AG20443 (cell line): Measurements from ENCODE around the gene SLC9A5.

ENCODE experiments used
- DNase-seq: peaks from one replicate; pipeline ENCODE4 v3.0.0; 2012; ENCODE audit warnings: low spot score, mixed read lengths

SLC9A5 gene

DNA sequence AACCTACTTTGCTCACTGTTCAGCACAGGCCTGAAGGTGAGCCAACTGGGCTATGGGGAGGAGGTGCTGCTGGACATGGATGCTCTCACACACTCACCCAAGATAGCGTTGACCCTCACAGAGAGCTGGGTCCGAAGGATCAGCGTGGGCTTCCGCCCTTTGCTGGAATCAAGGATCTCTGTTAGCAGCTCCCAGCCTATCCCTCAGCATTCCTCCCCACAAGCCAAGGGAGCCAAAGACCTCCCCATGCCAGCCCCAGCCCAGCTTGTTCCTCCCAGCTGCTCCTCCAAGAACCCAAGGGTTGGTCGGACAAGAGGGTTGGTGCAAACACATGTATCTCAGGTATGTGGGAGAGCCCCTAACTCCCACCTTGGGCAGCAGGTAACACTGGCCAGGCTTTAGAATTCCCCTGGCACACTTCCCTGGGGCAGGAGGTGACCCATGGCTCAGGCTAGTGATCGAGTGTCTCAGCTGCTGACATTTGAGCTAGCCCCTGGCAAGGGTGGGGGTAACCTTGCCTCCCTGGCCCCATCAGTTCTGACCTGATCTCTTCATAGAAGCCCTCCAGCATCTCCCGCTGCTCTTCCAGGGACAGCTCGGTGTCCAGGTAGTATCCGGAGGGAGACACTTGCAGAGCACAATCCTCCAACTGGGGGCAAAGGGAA, 9.8 kb upstream of the SLC9A5 start:
- DNase-seq: no peak

DNA sequence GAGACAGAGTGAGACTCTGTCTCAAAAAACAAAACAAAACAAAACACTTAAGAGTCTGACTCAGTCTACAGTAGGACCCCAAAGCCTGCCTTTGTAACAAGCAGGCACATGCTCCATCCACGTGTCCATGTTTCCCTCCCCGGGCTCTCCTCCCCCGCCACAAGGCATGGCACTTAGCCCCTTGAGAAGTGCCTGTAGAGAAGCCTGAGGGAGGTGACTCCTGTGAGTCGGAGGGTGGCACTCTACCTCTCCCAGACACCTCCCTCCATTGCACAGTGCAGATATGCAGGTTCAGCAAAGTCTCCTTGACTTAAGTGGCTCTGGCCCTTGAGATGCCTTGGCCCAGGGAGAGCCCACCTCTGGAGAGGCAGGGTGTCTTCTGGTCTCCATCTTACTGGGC, 8.3 kb upstream of the SLC9A5 start:
- peak; percentile 24 for DNase-seq

DNA sequence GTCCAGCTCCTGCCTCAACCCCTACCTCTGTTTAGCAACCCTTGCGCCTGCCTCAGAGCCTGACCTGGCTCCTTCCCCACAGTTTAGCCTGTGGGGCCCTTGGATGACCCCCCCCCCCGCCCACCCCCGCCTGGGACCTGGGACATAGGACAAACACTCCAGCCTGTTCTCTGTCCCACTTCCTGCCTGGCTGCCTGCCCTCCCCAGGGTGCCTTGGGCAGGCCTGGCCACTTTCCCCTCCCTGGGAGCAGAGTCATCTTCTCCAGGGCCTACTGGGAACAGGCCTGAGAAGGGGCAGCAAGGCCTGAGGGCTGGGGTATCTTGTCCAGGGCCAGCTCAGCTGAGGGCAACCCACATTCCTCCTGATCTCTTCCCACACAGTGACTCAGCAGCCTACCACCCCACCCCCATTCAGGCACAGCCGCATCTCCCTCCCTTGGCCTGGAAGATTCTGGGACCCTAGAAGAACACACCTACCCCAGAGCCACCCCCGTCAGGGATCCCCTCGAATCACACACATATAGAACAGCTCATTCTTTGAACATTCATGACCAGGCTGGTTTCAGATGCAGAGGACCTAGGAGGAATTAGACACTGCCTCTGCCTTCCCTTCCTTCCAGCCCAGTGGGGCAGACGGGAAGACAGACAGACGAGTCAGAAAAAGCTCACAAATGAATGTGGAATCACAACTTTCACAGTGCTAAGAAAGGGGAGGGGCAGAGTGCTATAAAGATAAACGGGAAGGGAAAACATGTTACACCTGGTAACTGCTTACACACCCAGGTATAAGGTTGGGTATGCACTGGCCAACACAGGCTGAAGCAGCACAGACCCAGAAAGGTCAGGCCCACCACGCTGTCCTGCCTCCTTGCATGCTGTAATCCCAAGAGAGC, 7.5 kb upstream of the SLC9A5 start:
- DNase-seq: peak; percentile 87

DNA sequence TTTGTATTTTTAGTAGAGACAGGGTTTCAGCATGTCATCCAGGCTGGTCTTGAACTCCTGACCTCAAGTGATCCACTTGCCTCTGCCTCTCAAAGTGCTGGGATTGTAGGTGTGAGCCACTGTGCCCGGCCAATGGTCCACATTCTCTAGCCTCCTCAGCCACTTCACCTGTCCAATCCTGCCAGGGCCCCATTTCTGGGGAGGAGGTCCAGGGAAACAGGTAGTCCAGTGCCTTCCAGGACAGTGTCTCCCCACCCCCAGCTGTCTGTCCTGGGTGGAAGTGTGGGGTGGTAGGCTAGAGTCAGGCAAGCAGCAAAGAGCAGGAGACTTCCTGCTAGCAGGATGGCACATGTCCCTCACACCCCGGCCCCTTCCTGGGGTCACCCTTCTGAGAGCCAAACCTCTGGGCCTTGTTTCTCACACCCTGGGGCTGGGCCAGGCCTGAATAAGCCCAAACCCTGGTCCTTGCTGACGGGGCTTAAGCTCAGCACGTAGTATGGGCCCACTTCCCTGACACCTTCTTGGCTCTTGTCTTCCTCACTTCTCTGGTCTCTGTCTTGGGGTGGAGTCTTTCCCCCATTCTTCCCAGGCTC, 6.5 kb upstream of the SLC9A5 start:
- DNase-seq: no peak

DNA sequence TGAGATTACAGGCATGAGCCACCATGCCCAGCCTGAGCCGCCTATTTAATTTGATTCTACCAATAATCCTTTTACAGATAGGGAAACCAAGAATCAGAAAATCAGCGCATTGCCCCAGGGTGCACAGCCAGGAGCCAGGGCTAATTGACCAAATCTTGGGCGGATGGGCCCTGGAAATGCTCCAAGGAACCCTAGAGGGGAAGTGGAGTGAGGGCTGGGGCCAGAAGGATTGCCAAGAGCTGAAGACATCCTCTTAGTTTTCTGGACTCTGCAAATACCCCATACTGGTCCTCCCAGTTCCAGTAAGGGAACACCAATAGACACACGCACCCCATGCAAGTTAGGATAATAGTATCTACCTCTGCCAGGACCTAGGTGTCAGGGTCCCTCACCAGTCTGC, 5.3 kb upstream of the SLC9A5 start:
- no peak for DNase-seq

DNA sequence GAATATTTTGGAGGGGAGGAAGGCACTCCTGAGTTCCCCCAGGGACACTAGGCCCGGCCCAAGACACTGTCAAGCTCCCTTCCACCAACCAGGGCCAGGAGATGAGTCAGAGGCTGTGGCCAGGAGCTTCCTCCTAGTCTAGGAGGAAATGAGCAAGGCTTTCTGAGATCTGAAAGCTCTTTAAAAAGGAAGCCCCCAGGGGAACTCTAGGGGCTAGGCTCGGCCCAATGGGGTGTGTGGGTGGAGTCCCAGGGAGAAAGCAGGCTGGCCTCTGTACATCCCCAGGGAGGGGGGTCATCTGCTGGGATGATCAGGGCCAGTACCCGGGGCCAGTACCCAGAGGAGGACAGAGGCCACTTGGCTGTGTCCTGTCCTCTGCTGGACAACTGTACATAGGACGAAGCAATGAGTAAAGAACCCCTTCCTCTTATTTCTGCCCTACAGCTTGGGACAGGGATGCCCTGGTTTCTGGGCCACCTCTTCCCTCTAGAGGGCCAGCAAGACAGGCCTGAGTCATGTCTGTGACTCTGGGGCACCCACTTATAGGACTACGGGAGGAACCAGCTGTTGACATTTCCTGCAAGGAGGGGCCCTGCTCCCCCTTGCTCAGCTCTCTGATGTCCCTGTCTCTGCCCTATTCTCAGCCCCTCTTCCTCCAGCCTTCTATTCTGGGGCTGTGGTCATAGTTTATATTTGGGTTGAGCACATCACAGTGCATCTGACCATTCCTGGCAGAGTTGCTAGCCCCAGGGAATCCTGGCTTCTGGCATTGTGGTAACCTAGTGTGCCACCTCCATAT, 4.2 kb upstream of the SLC9A5 start:
- peak; percentile 80 for DNase-seq

DNA sequence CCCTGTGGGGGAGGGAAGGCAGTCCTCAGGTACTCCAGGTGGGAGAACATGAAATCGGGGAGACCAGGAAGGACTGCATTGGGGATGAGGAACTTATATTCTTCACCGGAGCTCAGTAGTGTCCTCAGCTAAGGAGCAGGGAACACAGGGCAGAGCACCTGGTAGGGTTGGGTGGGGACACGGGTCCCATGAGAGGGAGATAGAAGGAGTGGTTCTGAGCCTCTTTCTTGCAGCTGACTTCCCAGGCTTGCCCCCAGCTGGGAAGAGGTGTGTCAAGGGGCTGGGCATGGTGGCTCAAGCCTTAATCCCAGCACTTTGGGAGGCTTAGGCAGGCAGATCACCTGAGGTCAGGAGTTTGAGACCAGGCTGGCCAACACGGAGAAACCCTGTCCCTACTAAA, 3.6 kb upstream of the SLC9A5 start:
- no peak for DNase-seq

DNA sequence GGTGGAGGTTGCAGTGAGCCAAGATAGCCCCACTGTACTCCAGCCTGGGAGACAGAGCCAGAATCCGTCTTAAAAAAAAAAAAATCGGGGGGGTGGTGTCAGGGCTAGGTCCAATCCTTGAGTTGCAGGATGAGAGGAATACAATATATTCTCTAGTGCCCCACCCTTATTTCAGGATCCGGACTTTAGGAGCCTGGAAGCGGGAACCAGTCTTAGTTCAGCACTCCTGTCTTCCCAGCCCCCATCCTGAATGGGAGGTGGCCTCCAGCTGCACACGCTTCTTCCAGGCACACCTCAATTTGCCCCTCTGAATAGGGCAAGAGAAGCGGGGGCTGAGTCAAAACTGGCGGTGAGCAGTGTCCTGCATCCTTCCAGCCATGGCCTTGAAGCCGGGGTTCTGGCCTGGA, 3.1 kb upstream of the SLC9A5 start:
- no peak for DNase-seq

DNA sequence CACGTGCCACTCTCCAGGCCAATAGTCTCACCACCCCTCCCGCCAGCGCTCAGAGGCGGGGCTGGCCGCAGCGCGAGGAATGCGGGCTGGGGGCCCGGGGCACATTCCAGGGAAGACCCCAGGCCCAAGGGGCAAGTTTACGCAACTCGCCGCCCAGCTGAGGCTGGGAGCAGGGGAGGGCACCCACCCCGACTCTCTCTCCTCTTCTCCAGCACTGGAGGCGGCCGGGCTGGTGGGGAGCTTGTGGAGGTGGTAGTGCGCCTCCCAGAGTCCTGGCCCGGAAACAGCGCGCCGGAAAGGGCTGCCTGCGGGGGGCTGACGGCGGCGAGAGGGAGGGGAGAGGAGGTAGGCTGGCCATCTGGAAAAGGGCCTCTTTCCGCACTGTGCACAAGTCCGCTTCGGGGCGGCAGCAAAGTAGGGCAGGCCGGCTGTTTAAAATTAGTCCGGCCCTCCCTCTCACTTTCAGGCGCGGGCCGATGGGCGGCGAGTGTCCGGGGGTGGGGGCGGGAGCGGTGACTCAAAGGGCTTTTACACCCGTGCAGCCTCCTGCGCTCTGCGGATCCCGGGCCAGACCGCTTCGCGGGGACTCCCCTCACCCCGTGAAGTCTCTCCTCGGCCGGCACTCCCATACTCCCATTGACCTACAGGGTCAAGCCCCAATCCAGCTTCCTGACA, 2.6 kb upstream of the SLC9A5 start:
- peak; percentile 72 for DNase-seq

DNA sequence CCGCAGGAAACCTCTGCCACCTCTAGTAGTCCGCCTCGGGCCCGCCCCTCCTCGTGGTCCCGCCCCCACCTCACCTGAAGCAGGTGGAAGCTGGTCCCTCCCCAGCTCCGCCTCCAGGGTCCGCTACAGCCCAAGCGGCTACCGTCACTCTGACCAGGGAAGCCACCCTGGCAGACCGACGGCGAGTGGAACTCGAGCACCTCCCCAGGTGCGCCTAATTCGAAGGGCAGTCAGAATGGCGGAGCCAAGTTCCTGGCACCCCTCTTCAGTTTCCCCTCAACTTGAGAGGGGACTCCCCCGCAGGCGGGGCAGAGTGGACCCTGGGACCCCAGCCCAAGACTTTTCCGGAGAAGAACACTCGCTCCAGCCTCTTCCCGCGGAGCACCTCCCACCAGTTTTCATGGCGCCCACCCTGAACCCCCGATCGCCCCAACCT, 2.0 kb upstream of the SLC9A5 start:
- DNase-seq: no peak

DNA sequence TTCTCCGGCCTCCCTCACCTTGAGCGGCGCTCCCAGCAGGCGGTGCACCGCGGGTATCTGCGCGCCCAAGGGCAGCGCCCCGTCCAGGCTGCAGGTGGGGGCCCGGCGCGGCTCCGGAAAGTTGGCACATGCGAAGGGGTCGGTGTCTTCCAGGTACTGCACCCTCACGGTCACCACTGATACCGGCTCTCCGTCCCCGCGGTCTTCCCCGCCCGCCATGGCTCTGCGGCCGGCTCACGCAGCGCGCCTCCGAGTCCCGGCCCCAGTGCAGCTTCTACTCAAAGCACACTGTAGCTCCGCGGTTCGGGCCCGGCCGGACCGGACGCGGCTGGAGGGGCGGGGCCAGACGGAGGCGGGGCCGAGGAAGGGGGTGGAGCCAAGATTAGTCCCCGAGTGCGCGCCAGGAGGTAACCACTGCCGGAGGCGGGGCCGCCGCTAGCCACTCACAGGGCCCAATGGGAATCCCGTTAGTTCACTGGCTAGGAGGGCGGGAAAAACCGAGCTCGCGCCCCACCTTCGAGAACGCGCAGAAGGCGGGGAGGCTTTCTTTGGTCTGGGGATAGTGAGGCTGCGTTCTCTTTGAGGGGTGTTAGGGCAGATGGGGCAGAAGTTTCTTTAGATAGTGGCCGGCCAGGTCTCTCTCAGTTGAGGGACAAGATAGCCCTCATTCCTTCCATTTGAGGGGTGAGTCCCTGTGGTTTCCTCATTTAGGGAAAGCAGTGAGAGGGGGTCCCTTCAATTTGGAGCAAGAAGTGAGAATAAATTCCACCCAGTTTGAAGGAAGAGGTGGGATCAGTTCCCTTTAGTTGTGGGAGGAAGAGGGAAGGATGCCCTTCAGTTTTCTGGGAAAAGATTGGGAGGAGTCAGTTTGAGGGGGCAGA, 1.3 kb upstream of the SLC9A5 start, which contains the start of gene FHOD1:
Gene FHOD1 (minus strand): TSS at position 290 of the 881 bp plus-strand sequence. CDS start 71 bp downstream, at position 219.
- DNase-seq: peak; percentile 96

DNA sequence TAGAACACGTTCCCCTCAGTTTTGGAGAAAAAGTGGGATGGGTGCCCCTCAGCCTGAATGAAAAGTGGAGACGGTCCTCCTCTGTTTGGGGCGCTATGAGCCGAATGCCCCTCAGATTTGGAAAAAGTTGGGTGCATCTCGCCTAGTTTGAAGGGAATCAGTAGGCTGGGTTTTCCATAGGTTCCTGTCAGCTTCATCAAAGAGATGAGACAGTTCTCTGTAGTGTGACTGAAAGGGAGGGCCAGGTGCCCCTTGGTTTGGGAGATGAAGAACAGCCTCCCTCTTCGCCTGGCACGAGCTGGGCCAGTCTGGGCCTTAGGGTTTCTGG, 742 bp upstream of the SLC9A5 start:
- no peak for DNase-seq

DNA sequence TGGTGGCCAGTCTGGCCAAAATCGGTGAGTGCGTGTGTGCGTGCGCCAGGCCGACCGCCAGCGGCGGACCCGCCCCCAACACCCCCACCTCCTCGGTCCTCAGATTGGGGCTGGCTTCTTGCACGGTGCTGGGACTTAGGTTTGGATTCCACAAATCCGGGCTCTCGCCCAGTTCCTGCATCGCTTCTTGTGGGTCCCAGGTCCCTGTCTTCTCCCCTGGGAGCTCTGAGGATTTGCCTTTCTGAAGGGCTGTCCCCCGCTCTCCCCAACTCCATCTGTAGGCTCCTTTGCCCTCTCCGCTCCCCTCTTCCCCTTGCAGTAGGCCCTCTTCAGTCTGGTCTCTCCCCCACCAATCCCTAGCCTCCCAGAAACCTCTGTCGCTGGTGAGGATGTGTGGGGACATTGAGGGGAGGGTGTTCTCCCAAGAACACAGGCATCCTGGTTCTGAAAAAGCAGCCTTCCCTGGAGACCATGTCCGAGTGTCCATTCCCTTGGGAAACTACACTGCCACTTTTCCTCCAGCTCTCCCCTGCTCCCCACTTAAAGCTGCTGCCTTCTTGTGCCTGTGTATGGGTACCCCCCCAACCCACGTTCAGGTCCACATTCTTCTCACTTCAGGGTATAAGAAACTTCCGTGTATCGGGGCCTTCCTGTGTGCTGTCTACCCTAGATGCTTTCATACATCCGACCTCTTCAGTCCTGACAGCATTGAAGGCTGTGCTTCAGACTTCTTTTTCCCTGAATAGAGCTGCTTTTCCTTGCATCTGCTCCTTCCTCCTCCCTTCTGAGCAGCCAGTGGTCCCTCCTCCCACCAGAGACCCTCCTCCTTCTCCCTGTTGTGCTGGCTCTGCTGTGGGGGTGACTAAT, 632 bp downstream of the SLC9A5 start:
- peak; percentile 27 for DNase-seq

DNA sequence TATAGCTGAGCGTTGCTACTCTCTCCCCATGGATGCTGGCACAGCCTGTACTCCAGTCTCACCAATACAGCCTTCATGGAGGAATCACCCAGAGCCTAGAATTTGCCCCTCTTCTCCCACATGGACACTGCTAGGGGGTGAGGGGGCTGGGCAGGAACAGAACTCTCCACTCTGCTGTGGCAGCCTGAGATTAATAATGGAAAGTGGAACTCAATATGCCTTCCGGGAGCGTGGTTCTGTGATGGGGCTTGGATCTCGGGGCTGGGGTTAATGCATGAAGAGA, 1.2 kb downstream of the SLC9A5 start:
- DNase-seq: no peak

DNA sequence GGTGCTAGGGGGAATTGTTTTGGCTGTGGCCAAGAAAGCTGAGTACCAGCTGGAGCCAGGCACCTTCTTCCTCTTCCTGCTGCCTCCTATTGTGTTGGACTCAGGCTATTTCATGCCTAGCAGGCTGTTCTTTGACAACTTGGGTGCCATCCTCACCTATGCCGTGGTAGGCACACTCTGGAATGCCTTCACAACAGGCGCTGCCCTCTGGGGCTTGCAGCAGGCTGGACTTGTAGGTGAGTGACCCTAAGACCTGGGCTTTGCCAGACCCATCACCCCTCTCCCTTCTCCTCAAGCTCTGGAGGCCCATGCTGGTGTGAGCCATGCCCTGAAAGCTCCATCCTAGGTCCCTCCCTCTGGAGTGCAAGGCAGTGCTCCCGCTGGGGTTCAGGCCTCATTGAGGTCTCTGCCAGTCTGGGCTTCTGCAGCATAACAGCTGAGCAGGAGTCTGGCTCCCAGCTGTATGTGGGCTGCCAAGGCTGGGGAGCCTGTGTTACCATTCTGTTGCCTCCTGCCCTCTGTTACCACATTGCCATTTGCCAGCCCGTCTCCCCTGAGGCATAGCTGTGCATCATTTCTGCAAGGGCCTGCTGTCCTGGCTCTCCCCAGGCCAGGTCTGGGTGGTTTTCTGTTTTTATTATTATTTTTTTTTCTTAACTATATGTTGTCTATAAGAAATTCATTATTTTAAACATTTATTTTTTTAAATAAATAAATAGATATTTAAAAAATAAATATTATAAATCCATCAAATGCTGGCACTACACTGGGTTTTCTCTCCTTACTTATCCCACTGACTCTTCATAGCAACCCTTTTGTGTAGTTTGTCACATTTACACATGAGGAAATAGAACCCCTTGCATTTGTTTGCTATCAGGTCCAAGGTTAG, 4.1 kb downstream of the SLC9A5 start:
- no peak for DNase-seq

DNA sequence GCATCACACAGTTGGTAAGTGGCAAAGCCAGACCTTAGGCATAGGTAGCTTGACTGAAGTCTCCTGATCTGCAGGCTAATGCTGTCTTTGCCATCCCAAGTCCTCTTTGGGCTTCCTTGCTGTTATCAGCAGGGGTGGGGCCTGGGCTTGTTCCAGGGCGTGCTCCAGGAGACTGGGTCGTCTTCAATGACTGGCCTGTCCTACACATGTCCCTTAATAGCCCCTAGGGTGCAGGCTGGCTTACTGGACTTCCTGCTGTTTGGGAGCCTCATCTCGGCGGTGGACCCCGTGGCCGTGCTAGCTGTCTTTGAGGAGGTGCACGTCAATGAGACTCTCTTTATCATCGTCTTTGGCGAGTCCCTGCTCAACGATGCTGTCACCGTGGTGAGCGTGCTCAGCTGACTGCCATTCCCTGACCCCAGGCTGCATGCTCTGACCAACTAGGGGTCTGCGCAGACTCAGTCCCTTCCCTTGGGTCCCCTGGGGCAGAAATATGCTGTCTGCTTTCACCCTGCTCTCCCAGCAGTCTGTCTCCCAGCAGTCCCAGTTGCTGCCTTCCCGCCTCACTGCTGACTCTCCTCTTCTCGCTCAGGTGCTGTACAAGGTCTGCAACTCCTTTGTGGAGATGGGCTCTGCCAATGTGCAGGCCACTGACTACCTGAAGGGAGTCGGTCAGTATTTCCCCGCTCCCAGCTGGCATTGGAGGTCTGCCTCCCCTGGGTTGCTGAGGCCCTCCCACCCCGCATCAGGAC, 6.2 kb downstream of the SLC9A5 start:
- DNase-seq: no peak

DNA sequence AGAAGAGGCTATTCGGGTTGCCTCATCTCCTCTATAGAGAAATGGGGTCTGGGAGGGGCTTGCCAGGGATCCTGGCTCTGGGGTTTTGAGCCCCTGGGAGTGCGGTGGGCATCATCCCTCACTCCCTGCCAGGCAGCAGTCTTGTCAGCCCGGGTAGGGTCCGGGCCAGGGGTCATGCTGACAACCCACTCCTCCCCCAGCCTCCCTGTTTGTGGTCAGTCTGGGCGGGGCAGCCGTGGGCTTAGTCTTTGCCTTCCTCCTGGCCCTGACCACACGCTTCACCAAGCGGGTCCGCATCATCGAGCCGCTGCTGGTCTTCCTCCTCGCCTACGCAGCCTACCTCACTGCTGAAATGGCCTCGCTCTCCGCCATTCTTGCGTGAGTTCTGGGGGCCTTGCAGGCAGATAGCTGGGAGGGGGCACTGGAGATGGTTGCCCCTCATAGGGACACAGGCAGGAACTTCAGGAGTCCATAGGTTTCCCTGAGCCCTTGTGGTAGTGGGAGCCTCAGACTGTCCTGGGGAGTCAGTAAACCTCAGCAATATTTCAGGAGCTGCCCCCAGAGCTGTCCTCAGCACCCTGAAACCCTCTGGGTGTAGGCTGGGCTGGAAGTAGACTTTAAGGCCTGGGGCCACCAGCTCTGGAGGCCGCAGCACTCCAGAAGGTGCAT, 6.9 kb downstream of the SLC9A5 start:
- DNase-seq: no peak
